Activated naive CD4-positive, alpha-beta T cell treated with anti-CD3 and anti-CD28 coated beads, Interleukin-2, amount 50 U/mL, for 16 hours (primary cell): ENCODE data around the gene CD1E.
"Not testable (repeated sequence)": the region's sequence is repeated elsewhere in the genome, so short reads cannot be mapped to it uniquely, and the experiment has no call there.

Experiments used
- DNase-seq: peaks from one replicate; pipeline ENCODE4 v3.0.0-alpha.2; 2020

Gene CD1E

DNA sequence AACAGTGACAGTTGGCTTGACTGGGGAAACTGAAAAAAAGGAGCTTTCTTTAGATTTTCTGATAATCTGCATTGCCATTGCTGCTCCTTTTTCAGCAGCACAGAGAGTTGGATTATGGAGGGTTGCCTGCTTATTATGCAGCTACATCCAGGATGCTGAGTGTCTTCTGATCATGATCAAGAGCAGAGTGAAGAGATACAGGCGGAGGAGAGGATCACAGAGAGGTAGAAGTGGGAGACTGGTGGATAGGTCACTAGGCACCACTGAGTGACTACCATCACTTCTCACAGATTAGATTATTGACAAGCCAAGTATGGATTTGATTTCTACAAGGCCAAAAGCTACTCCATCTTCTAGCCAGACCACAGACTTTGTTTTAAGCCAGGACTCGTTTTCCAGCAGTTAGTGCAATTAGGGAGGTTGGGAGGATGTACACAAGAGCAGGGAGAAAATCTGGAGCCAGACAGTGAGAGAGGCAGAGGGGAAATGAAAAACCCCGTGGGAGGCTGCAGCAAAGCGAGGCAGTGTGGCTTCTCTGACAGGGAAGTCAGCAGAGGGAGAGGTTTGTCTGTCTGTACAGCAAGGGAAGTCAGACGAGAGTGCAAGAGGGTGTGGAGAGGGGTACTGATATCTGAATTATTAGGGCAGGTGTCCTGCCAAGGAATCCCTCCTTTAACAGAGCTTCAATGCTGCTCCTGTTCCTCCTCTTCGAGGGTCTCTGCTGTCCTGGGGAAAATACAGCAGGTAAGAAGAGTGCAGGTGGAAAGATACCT, at the start of gene CD1E:
Gene CD1E, plus strand, starts transcription at position 592 of the 773 bp plus-strand sequence. Its CDS starts 95 bp downstream, at position 687.
- DNase-seq = no peak

- no peak for DNase-seq
These were observed 43.1 kb upstream of the CD1E start for GRCh38 chr1:158310623-158311022.

- no peak for DNase-seq
These were observed 42.6 kb upstream of the CD1E start for GRCh38 chr1:158311066-158311465.

DNA sequence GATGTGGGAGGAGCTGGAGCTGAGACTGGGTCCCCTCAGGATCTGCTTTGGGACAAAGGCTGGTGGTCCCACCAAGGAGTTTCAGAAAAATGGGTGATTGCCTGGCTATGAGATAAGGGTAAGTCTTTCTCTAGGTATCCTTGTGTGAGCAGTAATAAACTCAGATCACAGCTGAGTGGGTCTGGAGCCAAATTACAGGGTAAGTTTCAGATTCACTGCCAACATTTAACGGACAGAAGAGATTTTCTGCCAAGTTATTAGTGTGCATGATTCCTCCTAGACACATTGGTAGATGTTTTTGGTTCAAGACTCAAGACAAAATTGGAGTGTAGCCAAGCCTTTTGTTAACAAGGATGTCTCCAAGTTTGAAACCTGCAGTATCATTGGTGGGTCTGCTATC, 29.8 kb upstream of the CD1E start:
- DNase-seq = no peak

DNA sequence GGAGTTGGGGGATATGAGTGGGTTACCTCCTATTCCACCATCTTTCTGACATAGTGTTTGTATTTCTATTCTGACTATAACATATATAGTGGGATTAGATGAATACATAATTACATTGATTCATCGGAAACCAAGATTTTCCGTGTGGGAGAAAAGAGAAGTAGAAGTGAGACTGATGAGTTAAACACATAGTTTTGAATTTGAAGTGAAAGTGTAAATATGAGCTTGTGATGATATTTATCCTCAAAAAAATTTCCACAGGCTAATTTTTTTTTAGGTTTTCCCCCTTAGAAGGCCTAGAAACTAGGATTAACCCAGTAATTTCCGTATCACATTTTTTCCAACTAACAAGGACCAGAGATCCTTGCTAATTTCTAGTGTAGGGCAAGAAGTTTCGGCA, 29.3 kb upstream of the CD1E start:
- no peak for DNase-seq

DNA sequence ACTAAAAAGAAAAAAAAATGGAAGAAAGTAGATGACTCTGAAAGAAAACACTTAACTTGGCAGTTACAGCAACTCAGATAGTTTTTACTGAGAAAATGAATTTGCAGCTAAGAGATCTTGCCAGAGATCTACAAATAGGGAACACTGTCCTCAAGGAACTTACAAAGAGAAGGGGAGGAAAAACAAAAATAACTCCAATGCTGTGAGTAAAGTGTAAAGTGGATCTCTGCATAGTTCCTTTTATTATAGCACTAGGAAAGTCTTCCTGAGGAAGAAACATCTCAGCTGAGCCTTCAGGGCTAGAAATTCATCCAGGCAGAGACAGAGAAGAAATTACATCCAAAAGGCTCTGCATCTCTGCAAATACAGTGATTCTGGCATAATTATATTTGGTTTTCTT, 26.2 kb upstream of the CD1E start:
- no peak for DNase-seq

DNA sequence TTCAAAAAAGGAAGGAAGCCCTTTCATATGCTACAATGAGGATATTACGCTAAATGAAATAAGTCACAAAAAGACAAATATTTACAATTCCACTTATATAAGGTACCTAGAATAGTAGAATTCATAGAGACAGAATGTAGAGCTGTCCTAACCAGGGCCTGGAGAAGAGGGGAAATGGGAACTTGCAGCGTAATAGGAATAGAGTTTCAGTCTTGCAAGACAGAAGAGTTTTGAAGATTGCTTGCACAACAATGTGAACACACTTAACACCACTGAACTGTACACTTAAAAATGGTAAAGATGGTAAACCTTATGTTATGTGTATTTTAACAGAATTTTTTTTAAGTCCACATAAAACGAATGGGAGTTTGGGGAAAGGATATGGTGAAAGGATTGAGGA, 25.3 kb upstream of the CD1E start:
- no peak for DNase-seq

DNA sequence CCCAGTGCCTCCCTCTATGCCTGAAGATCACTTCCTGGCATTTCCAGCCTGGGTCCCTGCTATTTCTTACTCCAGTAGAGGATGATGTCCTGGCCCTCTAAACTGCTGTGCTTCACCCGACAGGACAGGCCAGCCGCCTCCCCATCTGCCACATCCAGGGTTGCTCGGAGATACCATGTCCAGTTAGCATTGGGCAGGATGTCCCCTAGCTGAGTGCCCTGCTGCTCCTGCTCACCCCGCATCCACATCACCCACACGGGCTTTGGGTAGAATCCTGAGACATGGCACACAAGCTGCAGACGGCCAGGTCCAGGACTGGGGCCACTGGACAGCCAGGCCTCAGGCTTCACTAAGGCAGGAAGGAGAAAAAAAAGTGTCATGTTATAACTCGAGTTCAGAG, 24.4 kb upstream of the CD1E start:
- no peak for DNase-seq

DNA sequence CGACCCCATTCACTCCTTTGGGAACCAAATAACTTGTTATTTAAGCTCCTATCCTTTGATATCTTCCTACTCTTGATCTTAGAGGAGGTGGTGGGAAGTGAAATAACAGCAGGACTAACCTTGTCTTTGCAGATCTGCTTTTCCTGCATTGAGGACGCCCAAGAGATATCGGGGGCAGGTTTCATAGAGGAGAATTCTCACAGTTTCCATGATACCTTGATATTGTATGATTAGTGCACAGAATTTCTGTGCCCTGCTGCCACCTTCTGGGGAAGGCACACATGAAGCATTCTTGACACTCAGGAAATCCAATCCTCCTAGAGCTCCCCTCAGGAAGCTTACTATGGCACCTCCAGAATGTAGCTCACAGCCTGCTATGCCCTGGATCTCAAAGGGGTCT, 24.0 kb upstream of the CD1E start:
- DNase-seq = no peak

GRCh38 chr1:158330391-158331105, 23.1 kb upstream of the CD1E start:
- DNase-seq = no peak

DNA sequence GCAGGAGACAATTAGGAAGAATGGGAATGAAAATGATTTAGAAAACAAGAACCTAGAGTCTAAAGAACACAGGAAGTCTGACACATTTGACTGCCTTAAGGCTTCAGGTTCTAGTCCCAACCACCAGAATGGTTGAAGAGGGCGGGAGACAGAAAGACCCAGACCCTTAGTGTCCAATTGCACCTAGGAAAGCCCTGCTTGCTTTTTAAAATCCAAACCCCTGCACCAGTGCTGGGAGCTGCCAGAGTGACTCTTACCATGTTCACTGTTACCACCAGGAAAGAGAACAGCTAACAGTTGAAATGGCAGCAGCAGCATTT, 22.6 kb upstream of the CD1E start:
- no peak for DNase-seq

GRCh38 chr1:158331481-158332150, 22.1 kb upstream of the CD1E start, which contains the start of gene CD1B:
Gene CD1B, minus strand, starts transcription at chr1:158331531. Its CDS starts 108 bp downstream, at chr1:158331423.
- DNase-seq = no peak

DNA sequence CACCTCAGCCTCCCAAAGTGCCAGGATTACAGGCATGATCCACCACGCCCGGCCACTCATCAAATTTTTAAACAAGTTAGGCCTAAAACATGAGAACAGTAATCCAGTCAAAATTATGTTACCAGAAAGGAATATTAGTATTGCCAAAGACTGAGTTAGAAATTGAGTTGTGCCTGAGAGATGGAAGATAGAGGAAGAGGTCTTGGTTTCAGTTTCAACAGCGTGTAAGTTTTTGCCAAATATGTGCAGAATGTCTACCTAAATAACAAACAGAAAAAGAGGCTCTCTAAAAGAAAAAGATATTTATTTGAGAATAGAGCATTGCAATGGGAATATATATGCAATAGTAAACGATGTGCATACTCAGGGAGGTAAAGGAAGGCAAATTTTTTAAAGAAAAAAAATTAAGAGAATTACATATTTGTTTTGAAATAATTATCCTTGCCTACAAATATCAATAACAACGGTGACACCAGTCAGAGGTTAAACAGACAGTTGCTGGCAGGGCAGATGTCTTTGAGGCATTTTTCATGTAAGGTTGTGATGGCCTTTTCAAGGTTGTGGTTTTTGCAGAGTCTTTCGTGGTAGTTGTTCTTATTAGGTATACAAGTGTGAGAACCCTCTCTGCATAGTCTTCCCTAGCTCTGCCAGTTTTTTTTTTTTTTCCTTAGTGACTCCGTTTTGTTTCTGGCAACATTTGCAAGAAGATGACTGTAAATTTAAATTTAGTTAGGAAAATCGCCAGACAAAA, 20.1 kb upstream of the CD1E start:
- DNase-seq = no peak

DNA sequence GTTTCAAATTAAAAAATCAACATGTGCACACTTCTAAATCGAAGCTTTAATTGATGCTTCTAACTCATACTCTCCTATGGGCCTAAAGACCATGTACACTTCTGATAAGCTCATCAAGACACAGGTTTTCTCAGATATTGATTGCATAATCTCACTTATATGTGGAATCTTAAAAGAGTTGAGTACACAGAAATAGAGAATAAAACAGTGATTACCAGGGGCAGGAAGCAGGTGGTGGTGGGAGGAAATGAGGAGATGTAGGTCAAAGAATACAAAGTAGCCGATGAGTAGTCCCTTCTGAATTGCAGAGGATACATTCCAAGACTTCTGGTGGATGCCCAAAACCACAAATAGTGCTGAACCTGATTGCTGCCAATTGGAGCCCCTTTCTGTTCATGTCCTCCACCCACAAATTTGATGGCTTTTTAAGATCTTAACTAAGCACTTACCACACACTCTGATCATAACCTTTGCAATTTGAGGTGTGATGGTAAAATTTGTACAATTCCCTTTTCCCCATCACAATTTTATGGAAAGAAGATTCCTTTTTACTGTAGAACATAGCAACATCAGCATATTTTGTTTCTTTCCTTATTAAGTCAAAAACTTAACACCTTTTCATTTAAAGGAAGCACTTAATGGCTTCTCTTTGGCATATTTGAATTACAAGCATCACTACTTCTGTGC, 19.0 kb upstream of the CD1E start:
- no peak for DNase-seq

GRCh38 chr1:158335213-158335532, 18.5 kb upstream of the CD1E start:
- DNase-seq = no peak

DNA sequence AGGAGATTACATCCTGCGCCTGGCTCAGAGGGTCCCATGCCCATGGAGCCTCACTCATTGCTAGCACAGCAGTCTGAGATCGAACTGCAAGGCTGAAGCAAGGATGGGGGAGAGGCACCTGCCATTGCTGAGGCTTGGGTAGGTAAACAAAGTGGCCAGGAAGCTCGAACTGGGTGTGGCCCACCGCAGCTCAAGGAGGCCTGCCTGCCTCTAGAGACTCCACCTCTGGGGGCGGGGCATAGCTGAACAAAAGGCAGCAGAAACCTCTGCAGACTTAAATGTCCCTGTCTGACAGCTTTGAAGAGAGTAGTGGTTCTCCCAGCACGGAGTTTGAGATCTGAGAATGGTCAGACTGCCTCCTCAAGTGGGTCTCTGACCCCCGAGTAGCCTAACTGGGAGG, 17.3 kb upstream of the CD1E start:
- DNase-seq = not testable (repeated sequence)

- DNase-seq = not testable (repeated sequence)
These were observed 4.7 kb upstream of the CD1E start for GRCh38 chr1:158348946-158349345.

- no peak for DNase-seq
These were observed 561 bp downstream of the CD1E start for GRCh38 chr1:158354255-158354654.

GRCh38 chr1:158355773-158356285, 2.1 kb downstream of the CD1E start:
- DNase-seq = no peak

DNA sequence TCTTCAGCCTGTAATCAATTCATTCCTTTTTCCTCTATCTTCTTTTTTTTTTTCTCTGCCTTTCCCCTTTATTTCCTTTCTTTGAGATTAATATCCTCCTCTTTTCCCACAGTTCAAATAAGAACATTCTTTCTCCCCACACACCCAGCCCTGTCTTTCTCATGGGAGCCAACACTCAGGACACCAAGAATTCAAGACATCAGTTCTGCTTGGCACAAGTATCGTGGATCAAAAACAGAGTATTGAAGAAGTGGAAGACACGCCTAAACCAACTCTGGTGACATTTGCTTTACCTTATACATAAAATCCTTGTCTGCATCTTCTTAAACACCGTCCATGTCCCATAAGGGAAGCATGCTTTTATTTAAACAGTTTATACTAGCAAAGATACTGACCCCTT, 2.9 kb downstream of the CD1E start:
- no peak for DNase-seq

DNA sequence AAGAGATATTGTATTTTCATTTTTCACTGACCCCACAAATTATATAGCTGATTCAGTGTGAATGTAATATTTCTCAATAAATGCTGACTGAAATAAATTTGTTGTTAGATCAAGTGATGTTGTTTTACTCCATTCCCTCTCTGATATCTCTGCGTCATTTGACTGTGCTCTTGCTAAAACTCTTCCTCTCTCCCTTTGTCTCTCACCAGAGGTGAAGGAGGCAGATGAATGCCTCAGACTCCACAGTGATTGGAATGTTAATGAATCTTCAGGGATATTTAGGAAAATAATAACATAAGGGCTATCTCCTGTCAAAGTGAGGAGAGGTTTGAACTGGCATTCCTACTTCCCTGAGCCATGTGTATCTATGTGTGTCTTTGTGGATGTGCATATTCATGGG, 3.7 kb downstream of the CD1E start:
- DNase-seq = no peak

DNA sequence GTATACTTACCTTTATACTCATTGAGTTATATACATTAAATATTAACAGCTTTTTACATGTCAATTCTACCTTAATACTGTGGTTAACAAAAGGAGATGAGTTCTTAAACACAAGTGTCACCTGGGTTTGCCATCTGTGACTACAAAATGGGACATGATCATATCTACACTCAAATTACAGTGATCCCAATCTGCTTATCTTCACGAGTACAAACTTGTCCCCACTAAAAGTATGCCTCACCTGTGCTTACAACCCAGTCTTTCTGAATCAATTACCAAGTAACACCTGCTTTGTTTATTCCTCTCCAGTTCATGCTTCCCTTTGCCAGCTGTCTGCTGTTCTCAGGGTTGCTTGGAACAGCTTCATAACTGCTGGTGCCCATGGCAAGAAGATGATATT, 8.8 kb downstream of the CD1E start:
- no peak for DNase-seq

DNA sequence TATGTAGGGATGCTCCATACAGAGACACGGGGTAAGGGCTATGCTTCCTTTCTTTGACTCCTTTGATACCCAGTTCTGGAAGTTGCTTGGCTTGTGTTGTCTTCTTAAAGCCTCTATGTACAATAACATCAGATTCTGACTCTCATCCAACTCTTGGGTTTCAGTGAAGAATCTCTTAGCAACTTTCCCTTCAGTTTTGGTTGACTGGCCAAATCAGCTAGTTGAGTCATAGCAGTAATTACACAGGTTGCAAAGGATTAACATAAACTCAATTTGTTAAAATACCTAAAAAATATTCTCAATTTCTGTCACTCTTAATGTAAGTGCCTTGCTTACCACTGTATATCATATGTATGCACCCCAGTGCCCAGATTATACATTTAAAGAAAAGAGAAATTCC, 9.2 kb downstream of the CD1E start:
- DNase-seq = no peak
